NCI-H2107 treated with DMSO at 0.1 percent for 48 hours (cell line): Measurements from ENCODE around the gene MAPK7.
A peak's percentile ranks its signal among the peaks of the same experiment; 100 is the strongest.

Experiments used
- DNase-seq: peaks from one replicate; lab custom pipeline; 2025; ENCODE audit not compliant: unreplicated experiment; lab: John Stamatoyannopoulos, UW

Gene MAPK7

DNA sequence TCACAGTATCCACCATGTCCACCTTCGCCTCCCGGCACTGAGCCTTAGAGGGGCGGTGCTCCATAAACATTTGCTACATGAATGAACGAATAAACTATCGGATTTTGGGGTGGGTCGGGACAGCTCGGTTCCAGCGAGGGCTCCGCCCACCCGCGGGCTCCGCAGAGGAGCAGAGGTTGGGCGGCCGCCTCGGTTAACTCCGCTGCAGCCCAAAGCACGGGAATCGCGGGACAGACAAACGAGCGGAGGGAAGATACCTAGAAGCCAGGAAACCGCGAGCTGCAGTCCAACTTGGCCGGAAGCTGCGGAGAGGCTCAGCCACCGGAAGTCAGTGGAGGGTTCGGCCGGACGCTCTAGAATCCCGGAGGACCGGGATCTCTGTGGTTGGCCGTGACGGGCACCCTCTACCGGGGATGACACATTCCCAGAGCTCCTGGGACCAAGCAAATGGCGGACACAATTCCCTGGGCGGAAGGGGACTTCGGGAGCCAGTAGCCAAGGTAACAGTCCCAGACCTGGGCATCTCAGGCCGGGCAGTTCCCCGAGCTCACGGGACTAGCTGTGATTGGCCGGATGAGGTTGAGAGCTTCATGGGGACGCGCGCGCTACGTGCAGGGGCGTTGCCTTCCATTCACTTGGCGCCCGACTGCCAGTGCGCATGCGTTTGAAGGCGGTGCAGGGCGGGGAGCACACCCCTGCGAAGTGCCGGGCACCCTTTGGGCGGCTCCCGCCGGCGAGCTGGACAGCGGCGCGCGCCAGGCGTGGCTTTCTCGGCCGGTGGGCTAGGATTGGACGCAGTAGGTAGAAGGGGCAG lies 489 bp upstream of the MAPK7 start:
- DNase-seq = peak; percentile 88

DNA sequence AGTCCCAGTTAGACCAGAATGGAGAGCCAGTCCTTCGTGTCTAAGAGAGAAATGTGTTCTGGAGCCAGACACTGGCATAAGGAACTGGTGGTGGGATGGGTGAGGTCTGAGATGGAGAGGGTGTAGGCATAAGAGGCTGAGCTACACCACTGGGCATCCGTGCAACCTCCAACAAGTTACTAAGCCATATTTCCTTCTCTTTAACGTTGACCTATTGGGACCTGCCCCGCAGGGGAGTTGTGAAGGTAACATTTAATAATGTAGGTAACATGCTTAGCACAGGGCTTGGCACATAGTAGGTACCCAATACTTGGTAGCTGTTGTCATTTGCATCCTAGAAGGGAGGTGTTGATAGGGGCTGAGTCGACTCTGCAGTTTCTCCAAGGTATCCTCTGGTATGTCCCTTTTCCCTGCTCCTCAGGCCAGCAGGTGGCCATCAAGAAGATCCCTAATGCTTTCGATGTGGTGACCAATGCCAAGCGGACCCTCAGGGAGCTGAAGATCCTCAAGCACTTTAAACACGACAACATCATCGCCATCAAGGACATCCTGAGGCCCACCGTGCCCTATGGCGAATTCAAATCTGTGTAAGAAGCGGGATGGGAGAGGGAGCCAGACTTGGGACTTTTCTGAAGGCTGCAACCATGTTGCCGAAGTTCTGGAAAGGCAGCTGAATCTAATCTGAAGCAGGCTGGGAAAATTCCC lies 1.2 kb downstream of the MAPK7 start:
- DNase-seq = no peak

DNA sequence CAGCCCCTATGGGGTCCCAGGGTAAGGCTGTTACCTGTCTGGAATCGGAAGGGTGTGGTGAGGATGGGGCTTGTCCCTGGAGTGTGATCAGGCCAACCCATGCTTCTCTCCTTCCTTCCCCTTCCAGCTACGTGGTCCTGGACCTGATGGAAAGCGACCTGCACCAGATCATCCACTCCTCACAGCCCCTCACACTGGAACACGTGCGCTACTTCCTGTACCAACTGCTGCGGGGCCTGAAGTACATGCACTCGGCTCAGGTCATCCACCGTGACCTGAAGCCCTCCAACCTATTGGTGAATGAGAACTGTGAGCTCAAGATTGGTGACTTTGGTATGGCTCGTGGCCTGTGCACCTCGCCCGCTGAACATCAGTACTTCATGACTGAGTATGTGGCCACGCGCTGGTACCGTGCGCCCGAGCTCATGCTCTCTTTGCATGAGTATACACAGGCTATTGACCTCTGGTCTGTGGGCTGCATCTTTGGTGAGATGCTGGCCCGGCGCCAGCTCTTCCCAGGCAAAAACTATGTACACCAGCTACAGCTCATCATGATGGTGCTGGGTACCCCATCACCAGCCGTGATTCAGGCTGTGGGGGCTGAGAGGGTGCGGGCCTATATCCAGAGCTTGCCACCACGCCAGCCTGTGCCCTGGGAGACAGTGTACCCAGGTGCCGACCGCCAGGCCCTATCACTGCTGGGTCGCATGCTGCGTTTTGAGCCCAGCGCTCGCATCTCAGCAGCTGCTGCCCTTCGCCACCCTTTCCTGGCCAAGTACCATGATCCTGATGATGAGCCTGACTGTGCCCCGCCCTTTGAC lies 2.4 kb downstream of the MAPK7 start:
- no peak for DNase-seq

- DNase-seq = no peak
These were observed 3.1 kb downstream of the MAPK7 start for GRCh38 chr17:19381361-19381740.

GRCh38 chr17:19381741-19382444 lies 3.6 kb downstream of the MAPK7 start:
- DNase-seq = no peak

DNA sequence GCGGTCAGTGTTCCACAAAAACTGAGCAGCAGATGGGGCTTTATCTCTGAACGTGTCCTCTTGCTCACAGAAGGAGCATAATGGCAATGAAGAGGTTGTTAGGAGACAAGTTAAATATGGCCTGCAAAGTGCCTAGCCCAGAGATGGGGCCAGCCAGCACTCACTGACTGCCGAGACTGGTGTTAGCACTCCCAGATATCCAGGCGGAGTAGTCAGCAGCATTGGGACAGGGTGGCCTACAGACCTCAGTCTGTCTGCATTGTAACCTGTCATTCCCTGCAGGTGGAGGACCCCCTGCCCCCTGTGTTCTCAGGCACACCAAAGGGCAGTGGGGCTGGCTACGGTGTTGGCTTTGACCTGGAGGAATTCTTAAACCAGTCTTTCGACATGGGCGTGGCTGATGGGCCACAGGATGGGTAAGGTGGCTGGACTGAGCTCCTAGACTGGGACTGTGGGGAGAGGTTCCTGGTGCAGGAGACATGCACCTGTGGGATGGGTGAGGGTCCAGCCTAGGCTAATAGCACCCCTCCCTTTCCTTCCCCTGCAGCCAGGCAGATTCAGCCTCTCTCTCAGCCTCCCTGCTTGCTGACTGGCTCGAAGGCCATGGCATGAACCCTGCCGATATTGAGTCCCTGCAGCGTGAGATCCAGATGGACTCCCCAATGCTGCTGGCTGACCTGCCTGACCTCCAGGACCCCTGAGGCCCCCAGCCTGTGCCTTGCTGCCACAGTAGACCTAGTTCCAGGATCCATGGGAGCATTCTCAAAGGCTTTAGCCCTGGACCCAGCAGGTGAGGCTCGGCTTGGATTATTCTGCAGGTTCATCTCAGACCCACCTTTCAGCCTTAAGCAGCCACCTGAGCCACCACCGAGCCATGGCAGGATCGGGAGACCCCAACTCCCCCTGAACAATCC lies 4.5 kb downstream of the MAPK7 start:
- DNase-seq = no peak

DNA sequence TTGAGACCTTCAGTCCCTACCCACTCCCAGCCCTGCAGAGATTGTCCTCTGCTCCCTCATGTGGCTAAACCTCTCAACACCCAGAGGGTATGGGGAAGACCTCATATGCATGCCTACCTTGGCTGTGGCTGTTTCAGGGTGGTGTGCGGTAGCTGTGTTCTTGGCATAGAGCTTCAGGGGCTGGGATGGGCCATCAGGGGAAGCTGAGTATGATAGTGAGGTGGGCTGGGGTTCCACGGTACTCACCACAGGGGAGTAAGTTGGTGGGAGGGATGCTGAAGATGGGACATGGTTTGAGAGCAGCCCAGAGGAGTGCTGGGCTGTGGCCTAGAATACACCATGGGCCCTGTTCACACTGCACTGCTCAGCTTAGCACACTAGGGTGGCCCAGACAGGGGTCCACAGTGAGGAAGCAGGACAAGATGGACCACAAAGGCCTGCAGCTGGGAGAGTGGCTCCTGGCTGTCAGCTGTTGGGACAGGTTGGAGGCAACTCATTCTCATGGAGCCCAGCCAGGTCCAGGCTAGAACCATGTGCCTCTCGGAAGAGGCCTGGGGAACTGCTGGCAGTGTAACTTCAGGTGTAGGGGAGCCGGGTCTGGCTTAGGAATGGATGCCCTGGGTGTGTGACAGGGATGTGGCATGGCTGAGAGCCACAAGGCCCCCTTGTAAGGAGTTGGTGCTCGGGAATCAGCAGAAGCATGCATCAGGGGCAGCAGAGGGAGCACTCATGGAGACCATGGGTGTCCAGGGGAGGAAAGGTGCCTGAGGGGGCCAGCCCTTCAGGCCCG lies 5.6 kb downstream of the MAPK7 start:
- DNase-seq = no peak

GRCh38 chr17:19384723-19385391 lies 6.6 kb downstream of the MAPK7 start:
- DNase-seq = no peak

DNA sequence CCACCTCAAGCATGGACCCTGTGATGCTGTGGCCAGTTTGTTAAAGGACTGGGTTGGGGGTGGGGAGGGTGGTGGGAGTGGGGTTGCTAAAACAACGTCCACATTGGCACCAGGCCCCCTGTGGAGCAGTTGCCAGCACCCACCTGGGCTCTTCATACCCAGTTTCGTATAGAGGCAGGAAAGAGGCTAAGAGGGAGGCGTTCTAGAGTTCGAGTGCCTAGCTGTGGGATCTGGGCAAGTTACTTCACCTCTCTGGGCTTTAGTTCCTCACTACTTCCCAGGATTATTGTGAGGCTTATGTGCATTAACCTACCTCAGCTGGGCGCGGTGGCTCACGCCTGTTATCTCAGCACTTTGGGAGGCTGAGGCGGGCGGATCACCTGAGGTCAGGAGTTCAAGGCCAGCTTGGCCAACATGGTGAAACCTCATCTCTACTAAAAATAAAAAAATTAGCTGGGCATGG lies 7.3 kb downstream of the MAPK7 start:
- DNase-seq = no peak

DNA sequence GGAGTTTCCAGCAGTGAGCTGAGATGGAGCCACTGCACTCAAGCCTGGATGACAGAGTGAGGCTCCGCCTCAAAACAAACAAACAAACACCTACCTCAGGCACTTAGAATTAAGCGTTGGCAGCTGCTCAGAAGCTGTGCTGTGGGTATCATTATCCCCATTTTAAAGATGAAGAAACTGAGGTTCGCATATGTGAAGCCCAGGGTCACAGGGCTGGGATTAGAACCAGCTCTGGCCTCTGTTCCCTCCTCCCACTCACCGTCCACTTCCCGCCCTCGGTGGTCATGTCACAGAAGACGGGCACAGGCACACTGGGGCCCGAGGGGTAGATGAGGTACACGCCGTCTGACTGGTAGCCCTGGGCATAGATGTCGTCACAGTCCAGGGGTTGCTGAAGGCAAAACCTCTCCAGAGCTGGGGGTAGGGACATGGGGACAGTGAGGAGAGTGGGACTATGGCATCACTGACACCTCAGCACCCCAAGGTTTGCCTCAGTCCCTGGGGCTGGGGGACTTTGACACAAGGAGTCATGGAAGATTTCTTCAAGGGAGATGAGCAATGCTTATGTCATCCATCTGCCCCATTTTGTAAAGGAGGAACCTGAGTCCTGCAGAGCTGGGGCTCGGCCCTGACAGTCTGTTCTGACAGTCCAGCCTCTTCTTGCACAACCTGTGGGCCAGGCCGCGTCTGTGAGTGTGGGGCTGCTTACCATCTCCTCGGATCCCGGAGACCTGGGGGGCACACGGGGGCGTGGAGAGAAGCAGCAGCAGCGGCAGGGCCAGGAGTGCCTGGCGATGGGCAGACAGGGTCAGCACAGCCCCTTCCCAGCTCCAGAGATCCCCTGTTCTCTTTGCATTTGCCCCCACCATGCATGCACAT lies 8.0 kb downstream of the MAPK7 start:
- DNase-seq = no peak

DNA sequence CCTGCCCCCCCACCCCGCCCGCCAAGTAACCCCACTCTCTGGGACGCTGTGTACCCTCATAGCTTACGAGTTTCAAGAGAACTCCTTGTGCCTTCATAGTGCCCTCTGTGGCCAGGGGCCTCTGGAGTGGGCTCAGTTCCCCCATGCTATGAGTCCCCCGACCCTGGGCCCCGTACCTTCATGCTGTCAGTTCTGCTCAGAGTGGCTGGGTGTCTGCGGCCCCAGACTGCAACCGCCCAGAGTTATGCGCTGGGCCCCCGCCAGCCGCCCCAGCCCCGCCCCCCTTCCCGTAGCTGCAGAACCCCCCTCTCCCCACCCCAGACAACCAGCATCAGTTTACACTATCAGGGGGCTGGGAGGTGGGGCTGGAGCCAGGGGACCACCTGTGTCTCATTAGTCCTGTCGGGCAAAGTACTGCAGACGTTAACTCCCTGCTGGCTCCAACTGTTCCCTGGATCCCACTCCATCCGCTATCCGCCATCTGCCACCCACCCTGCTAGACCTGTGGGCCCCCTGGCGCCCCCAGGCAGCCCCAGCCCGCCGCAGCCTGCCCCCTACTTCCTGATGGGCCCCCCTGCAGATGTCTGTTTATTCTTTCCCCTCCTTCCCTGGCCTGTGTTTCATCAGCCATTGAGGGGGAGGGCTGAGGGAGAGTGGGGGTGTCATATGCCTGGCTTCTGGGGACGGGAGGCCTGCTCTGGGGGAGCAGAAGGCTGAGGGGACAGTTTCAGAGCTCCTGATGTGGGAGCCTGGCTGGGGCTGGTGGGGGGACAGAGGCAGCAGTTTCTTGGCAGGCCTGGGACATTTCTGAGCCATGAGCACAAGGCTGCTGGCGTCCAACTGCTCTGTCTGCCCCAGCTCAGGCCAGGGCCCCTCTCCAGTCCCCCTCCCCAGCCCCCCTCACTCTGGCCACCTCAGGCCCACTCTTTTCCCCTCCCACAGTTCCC lies 8.9 kb downstream of the MAPK7 start, which contains the start of gene MFAP4:
TSS of gene MFAP4 (minus strand) at position 217 of the 947 bp plus-strand sequence. CDS start at position 182, 35 bp downstream.
- DNase-seq = peak; percentile 16

GRCh38 chr17:19387921-19388521 lies 9.7 kb downstream of the MAPK7 start:
- no peak for DNase-seq

DNA sequence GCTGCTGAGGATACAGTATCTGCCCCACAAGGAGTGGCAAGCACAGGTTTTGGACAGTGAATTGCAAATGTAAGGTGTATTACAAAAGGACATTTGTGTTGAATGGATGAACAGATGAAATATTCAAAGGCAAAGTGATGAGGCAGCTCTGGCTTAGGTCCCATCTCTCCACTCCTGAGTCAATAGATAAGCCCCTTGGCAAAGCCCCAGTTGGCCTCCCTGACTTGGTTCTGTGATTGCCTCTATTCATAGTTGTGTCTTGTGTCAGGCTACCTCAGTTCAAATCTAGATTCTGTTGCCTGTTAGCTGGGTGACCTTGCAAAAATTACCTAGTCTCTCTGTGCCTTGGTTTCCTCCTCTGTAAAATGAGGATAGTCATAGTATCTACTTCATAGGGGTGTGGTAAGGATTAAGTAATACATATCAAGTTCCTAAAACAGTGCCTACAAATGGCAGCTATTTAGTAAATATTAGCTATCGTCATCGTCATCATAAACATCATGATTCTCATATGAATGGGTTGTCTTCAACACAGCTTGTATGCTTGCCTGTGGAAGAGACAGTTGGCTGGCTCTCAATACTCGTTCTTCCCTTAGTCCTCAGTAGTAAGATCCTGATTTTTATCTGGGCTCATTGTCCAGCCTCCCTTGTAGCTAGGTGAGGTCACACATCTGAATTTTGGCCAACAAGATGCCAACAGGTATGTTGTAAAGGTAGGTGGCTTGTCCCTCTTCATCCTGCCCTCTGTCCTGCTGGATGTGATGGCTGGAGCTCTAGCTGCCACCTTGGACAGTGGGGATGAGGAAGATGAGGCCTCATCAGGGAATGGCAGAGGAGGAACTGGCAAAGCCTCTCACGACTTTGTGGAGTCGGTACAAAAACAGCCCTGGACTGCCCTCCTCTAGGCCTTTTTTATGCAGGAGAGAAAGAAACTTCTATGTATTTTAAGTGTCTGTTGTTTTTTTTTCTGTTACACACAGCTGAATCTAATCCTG lies 10.8 kb downstream of the MAPK7 start:
- no peak for DNase-seq

DNA sequence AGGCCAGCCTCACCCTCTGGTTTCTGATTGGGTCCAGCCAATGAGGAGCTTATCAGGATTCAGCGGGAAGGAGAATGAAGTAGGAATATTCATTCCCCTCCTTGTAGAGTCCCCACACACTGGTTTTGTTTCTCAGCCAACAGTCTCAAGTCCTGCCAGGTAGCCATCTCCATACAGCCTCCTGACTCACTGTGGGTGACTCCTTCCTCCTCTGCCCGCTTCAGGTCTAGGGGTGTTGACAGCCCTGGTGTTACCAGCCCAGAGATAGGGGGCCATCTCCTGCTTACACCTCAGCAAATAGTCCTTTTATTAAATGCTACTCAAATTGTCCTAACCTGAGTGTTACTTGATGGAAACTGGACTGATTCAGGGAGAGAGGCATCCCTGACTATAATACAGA lies 12.7 kb downstream of the MAPK7 start:
- no peak for DNase-seq

GRCh38 chr17:19391432-19391831 lies 13.1 kb downstream of the MAPK7 start:
- no peak for DNase-seq
